ENCODE results near the gene PFN1.

Gene PFN1

GRCh38 chr17:4955091-4955490, 6.8 kb upstream of the PFN1 start:
- Histone ChIP-seq H3K27ac (no peak overlapping the region), H3K4me3 (ENCODE audit: low read depth, low read length) (no peak overlapping the region), H3K9me3 (ENCODE audit: control insufficient read depth, low read length) (no peaks in the 10 kb centered on the region), H3K9ac (no peak overlapping the region), H3K4me2 (ENCODE audit: low read length) (no peak overlapping the region), H3K36me3 (ENCODE audit: control insufficient read depth, insufficient read depth, low read length) (no peaks in the 10 kb centered on the region), H2AFZ (no peak overlapping the region), H3K79me2 (no peaks in the 10 kb centered on the region), H3K27me3 (ENCODE audit: control insufficient read depth, insufficient read depth, low read length) (no peaks in the 10 kb centered on the region), H3K4me1 (peaks cover 12% of the 10 kb centered on the region)
- TF ChIP-seq, protein P1, sequence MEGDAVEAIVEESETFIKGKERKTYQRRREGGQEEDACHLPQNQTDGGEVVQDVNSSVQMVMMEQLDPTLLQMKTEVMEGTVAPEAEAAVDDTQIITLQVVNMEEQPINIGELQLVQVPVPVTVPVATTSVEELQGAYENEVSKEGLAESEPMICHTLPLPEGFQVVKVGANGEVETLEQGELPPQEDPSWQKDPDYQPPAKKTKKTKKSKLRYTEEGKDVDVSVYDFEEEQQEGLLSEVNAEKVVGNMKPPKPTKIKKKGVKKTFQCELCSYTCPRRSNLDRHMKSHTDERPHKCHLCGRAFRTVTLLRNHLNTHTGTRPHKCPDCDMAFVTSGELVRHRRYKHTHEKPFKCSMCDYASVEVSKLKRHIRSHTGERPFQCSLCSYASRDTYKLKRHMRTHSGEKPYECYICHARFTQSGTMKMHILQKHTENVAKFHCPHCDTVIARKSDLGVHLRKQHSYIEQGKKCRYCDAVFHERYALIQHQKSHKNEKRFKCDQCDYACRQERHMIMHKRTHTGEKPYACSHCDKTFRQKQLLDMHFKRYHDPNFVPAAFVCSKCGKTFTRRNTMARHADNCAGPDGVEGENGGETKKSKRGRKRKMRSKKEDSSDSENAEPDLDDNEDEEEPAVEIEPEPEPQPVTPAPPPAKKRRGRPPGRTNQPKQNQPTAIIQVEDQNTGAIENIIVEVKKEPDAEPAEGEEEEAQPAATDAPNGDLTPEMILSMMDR (IDR thresholded peaks at IDR 0.05), result no peak

- H3K9ac ChIP-seq, result no peak overlapping the region
- H3K4me3 ChIP-seq (ENCODE audit: low read depth, low read length), result no peak overlapping the region
- no peaks in the 10 kb centered on the region for H3K79me2 ChIP-seq
- TF ChIP-seq, protein P1 (IDR thresholded peaks at IDR 0.05), result no peak
- no peak overlapping the region for H2AFZ ChIP-seq
- H3K27me3 ChIP-seq (ENCODE audit: control insufficient read depth, insufficient read depth, low read length), result no peaks in the 10 kb centered on the region
- no peaks in the 10 kb centered on the region for H3K9me3 ChIP-seq (ENCODE audit: control insufficient read depth, low read length)
- no peaks in the 10 kb centered on the region for H3K36me3 ChIP-seq (ENCODE audit: control insufficient read depth, insufficient read depth, low read length)
- H3K4me1 ChIP-seq, result peaks cover 12% of the 10 kb centered on the region
- H3K27ac ChIP-seq, result no peak overlapping the region
- H3K4me2 ChIP-seq (ENCODE audit: low read length), result no peak overlapping the region
These were observed 5.2 kb upstream of the PFN1 start for GRCh38 chr17:4953451-4953961.

- H3K79me2 ChIP-seq, result peaks cover 4% of the 10 kb centered on the region
- H3K4me2 ChIP-seq (ENCODE audit: low read length), result no peak overlapping the region
- no peaks in the 10 kb centered on the region for H3K36me3 ChIP-seq (ENCODE audit: control insufficient read depth, insufficient read depth, low read length)
- H2AFZ ChIP-seq, result no peak overlapping the region
- H3K27me3 ChIP-seq (ENCODE audit: control insufficient read depth, insufficient read depth, low read length), result no peaks in the 10 kb centered on the region
- TF ChIP-seq, protein P1 (IDR thresholded peaks at IDR 0.05), result no peak
- no peak overlapping the region for H3K4me3 ChIP-seq (ENCODE audit: low read depth, low read length)
- peaks cover 12% of the 10 kb centered on the region for H3K4me1 ChIP-seq
- H3K27ac ChIP-seq, result no peak overlapping the region
- H3K9ac ChIP-seq, result no peak overlapping the region
- H3K9me3 ChIP-seq (ENCODE audit: control insufficient read depth, low read length), result no peaks in the 10 kb centered on the region
These were observed 3.2 kb upstream of the PFN1 start for GRCh38 chr17:4951486-4951885.

DNA sequence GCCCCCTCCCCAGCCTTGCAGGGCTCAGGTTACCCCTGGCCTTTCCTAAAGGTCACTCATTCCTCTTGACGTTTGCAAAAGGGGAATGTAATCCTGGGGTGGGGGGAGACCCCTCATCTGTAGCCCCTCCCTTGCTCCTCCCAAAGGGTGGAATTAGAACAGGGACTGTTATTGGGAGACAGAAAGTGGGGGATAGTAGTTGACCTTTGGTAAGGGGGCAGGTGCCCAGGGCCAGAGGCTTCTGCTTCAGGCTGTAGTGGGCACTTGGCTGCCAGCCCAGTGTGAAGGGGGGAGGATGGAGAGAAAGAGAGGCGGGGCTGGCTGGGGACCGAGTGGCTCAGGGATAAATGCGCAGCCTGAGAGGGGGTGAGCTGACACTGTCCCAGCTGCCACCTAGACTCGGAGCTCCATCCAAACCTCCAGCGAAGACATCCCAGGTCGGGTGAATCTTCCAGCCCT, 2.4 kb upstream of the PFN1 start, which contains the start of gene ENO3:
TSS of gene ENO3 (plus strand) at position 374 of the 459 bp plus-strand sequence. CDS start 711 bp downstream, outside the sequence.
- peaks cover 6% of the 10 kb centered on the region for H3K4me1 ChIP-seq
- H3K36me3 ChIP-seq (ENCODE audit: control insufficient read depth, insufficient read depth, low read length), result no peaks in the 10 kb centered on the region
- H3K4me3 ChIP-seq (ENCODE audit: low read depth, low read length), result peak within 1 kb of the TSS; percentile 50

More for the DNA sequence above, 2.4 kb upstream of the PFN1 start, which contains the start of gene ENO3:
- peak within 1 kb of the TSS; percentile 79 for H3K4me2 ChIP-seq (ENCODE audit: low read length)
- peak within 1 kb of the TSS; percentile 51 for H3K27ac ChIP-seq
- TF ChIP-seq, protein P1 (IDR thresholded peaks at IDR 0.05), result no peak
- no peaks in the 10 kb centered on the region for H3K27me3 ChIP-seq (ENCODE audit: control insufficient read depth, insufficient read depth, low read length)
- H3K79me2 ChIP-seq, result peaks cover 4% of the 10 kb centered on the region
- H2AFZ ChIP-seq, result peak within 1 kb of the TSS; percentile 79
- no peak within 1 kb of the TSS for H3K9ac ChIP-seq
- H3K9me3 ChIP-seq (ENCODE audit: control insufficient read depth, low read length), result no peaks in the 10 kb centered on the region
